Upper lobe of right lung (tissue), 1 donor: ENCODE data around the gene RILPL1. TPM values are rescaled to one million over a fixed set of nuclear protein-coding genes. Genes with fewer than 3 reads are reported as not detected.
"Not testable (repeated sequence)": the region's sequence is repeated elsewhere in the genome, so short reads cannot be mapped to it uniquely, and the experiment has no call there.

Experiments used
- ATAC-seq: fragments of 200-7000 bp; cut with Tn5 transposase; one replicate; pipeline ENCODE4 v1.9.1; 2020; ENCODE audit warnings: mild to moderate bottlenecking, moderate library complexity
- DNase-seq: peaks from one replicate; pipeline ENCODE4 v3.0.0-alpha.2; 2020
- H3K27ac ChIP-seq: fragments of 200-600 bp; one replicate; pipeline ENCODE4 v1.8.0; 2022
- H3K27me3 ChIP-seq: fragments of 200-600 bp; one replicate; pipeline ENCODE4 v1.8.0; 2022; ENCODE audit warnings: mild to moderate bottlenecking
- H3K36me3 ChIP-seq: fragments of 200-600 bp; one replicate; pipeline ENCODE4 v1.8.0; 2022
- H3K4me1 ChIP-seq: fragments of 200-600 bp; one replicate; pipeline ENCODE4 v1.8.0; 2022
- H3K4me3 ChIP-seq: fragments of 200-600 bp; one replicate; pipeline ENCODE4 v1.8.0; 2022; ENCODE audit warnings: mild to moderate bottlenecking
- H3K9me3 ChIP-seq: fragments of 200-600 bp; one replicate; pipeline ENCODE4 v1.8.0; 2022
- intact Hi-C: fragments of 100-400 bp; cut with DNase I; formaldehyde crosslinking; loops from one replicate; pipeline ENCODE4 v1.11.0; 2022
- total RNA-seq: library from RNA; stranded (reverse); fragmentation: NEBNext Ultra II Directional; extraction: Animal tissue kit (Norgen Biotek cat#: 25700); gene quantifications from one replicate; pipeline ENCODE4 v1.2.1, GENCODE V29; 2021
- TF ChIP-seq, protein P1 (sequence below): fragments of 200-600 bp; IDR thresholded peaks from one replicate; pipeline ENCODE4 v1.8.0; 2022; ENCODE audit warnings: antibody characterized with exemption
- donor health status: DM: no; HTN: yes; CAD: no; lungs with severe emphysema.

Gene RILPL1
- total RNA-seq, 1 donor from 2014 or later: 17.9 TPM

DNA sequence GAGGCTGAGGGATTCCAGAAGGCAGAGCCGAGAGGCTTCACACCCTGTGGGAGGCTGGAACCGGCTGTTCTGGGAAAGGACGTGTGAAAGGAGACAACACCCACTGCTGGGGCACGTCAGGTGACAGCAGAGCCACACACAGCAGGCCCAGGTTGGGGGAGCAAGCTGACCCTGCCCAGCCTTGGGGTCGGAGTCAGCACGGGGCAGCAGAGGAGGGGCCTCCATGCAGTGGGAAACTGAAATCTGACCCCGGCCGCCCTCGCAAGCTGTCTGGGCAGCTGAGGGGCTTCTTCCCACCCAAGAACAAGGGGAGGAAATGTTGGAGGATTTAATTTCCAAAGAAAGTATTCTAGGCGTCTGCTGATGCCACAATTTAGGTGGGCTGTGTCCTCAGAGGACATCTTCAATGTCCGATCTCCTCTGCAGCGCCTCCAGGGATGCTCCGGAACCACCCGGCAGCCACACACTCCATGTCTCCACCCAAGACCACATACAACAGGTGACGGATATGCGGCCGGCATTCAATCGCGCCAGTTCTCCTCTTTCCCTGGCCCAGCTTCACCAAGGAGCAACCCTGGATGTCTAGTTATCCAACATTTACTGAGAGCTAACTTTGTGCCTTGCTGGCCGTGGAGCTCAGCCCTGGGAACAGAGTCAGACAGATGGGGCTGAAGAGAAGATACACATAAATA lies 44.8 kb downstream of the RILPL1 start:
- H3K27ac ChIP-seq: no peak overlapping the region
- no peaks in the 10 kb centered on the region for H3K27me3 ChIP-seq
- peak; percentile 12 for ATAC-seq
- H3K4me1 ChIP-seq: no peaks in the 10 kb centered on the region
- TF ChIP-seq, protein P1, sequence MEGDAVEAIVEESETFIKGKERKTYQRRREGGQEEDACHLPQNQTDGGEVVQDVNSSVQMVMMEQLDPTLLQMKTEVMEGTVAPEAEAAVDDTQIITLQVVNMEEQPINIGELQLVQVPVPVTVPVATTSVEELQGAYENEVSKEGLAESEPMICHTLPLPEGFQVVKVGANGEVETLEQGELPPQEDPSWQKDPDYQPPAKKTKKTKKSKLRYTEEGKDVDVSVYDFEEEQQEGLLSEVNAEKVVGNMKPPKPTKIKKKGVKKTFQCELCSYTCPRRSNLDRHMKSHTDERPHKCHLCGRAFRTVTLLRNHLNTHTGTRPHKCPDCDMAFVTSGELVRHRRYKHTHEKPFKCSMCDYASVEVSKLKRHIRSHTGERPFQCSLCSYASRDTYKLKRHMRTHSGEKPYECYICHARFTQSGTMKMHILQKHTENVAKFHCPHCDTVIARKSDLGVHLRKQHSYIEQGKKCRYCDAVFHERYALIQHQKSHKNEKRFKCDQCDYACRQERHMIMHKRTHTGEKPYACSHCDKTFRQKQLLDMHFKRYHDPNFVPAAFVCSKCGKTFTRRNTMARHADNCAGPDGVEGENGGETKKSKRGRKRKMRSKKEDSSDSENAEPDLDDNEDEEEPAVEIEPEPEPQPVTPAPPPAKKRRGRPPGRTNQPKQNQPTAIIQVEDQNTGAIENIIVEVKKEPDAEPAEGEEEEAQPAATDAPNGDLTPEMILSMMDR: no peak
- no peaks in the 10 kb centered on the region for H3K9me3 ChIP-seq
- intact Hi-C loops: no loop called here
- no peak overlapping the region for H3K4me3 ChIP-seq
- peaks cover 4% of the 10 kb centered on the region for H3K36me3 ChIP-seq
- DNase-seq: no peak

DNA sequence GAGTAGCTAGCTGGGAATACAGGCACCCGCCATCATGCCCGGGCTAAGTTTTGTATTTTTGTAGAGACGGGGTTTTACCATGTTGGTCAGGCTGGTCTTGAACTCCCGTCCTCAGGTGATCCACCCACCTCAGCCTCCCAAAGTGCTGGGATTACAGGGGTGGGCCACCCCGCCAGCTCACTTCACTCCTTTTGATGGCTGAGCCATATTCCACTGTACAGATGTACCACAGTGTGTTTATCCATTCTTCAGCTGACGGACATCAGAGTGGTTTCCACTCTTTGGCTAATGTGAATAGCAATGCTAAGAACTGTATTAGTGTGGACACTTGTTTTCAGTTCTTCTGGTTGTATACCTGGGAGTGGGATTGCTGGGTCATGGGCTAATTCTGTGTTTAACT lies 46.1 kb downstream of the RILPL1 start:
- intact Hi-C loops: no loop called here
- Histone ChIP-seq H3K4me1 (no peaks in the 10 kb centered on the region), H3K4me3 (no peak overlapping the region), H3K27ac (no peak overlapping the region), H3K9me3 (no peaks in the 10 kb centered on the region), H3K36me3 (peaks cover 10% of the 10 kb centered on the region), H3K27me3 (no peaks in the 10 kb centered on the region)
- TF ChIP-seq, protein P1: no peak
- DNase-seq (no peak), ATAC-seq (no peak)

DNA sequence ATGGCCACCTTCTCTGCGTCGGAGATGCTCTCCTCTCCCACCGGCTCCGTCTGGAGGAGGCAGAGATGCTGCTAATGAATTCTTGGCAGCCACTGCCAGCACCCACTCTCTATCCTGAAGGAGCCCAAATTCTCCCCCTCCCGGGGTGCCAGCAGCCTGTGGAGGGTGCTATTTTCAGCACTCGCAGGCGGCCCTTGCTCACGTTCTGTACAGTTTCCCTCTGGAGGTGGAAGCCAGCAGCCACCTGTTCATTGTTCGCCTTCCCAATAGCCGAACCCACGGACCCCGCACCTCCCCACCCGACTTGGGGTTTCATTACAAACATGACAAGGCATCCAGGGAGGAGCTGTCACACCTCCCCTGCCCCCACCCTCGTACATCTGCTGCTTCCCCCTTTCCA lies 47.8 kb downstream of the RILPL1 start:
- DNase-seq: no peak
- no peak overlapping the region for H3K27ac ChIP-seq
- intact Hi-C loops: no loop called here

DNA sequence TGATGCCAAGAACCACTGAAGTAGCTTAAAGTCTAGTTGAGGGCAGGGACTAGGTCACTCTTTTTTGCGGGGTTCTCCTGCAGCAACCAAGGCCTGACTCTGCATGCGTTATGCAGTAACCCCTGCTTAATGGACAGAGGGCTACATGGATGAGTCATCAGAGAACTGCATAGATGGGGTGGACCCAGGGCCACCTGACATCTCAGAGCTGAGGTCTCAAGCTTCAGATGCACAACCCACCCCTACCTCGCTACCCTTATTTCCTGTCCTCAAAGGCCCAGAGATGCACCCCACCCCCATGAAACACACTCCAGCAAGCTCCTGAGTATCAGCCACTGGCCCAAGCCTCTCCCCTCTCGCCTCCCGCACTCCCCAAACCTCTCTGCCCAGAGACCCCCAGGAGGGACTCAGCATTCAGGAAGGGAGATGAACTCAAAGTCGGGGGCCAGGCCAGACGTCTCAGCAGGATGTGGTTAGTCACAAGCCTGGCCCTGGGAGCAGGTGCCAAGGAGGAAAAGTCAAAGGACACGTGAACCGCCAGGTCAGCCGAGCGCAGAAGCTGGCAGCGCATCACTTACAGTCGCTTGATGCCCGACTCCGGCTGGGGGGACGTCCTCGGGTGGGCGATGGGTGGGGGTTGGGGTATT lies 49.8 kb downstream of the RILPL1 start:
- DNase-seq (no peak), ATAC-seq (no peak)
- Histone ChIP-seq H3K4me1 (no peaks in the 10 kb centered on the region), H3K27ac (no peak overlapping the region), H3K9me3 (no peaks in the 10 kb centered on the region), H3K36me3 (peaks cover 10% of the 10 kb centered on the region), H3K4me3 (no peak overlapping the region), H3K27me3 (no peaks in the 10 kb centered on the region)
- TF ChIP-seq, protein P1: no peak
- intact Hi-C loops: no loop called here

More for the DNA sequence above, 47.8 kb downstream of the RILPL1 start:
- Histone ChIP-seq H3K4me1 (no peaks in the 10 kb centered on the region), H3K27me3 (no peaks in the 10 kb centered on the region), H3K9me3 (no peaks in the 10 kb centered on the region), H3K4me3 (no peak overlapping the region), H3K36me3 (peaks cover 10% of the 10 kb centered on the region)
- TF ChIP-seq, protein P1: no peak
- ATAC-seq: no peak

DNA sequence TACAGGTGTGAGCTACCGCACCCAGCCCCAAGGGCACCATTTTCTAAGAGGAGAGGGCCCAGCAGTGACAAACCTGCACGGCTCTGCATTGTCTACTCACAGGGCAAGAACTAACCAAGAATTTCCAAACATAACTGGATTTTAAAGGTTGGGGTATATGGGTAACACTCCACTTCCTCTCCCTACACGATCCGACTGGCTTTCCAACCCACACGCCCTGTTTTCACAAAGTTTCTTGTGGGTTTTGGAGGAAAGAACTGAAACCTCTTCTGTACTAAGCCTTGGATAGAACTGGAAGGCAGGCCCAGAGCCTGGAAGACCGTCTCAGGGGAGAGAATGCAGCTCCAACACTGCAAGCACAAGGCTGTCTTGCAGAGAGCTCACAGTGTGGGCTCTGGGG lies 50.6 kb downstream of the RILPL1 start:
- H3K9me3 ChIP-seq: no peaks in the 10 kb centered on the region
- TF ChIP-seq, protein P1: no peak
- H3K36me3 ChIP-seq: peaks cover 10% of the 10 kb centered on the region
- no peaks in the 10 kb centered on the region for H3K4me1 ChIP-seq
- intact Hi-C loops: no loop called here
- H3K4me3 ChIP-seq: no peak overlapping the region
- DNase-seq (no peak), ATAC-seq (no peak)
- no peaks in the 10 kb centered on the region for H3K27me3 ChIP-seq
- H3K27ac ChIP-seq: no peak overlapping the region

DNA sequence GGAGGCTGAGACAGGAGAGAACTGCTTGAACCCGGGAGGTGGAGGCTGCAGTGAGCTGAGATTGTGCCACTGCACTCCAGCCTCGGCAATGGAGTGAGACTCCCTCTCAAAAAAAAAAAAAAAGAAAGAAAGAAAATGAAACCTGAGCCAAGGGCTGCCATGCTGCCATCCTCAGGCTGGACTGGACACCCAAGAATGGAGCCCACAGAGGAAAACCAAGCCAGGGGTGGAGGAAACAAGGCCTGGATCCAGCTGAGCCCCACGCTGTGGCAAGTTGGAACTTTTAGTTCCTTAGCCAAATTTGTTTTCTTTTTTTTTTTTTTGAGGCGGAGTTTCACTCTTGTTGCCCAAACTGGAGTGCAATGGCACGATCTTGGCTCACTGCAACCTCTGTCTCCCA lies 52.3 kb downstream of the RILPL1 start:
- ATAC-seq, H3K9me3 ChIP-seq, DNase-seq, H3K27me3 ChIP-seq, H3K4me1 ChIP-seq, H3K27ac ChIP-seq, H3K4me3 ChIP-seq, H3K36me3 ChIP-seq, intact Hi-C loops: not testable (repeated sequence)
